Activated CD4-positive, alpha-beta memory T cell treated with anti-CD3 and anti-CD28 coated beads for 36 hours (primary cell): ENCODE data around the gene SINHCAF. TPM values are rescaled to one million over a fixed set of nuclear protein-coding genes. Genes with fewer than 3 reads are reported as not detected.
"Not testable (repeated sequence)": the region's sequence is repeated elsewhere in the genome, so short reads cannot be mapped to it uniquely, and the experiment has no call there.

ENCODE experiments used
- CTCF ChIA-PET: fragments of 350-600 bp; sonication (Branson Sonifier 250); formaldehyde crosslinking; loops from one replicate; lab custom pipeline; 2021; ENCODE audit warnings: antibody characterized with exemption, inconsistent platforms; lab: Charles Lee
- POLR2A ChIA-PET: fragments of 350-600 bp; sonication (Branson Sonifier 250); formaldehyde crosslinking; loops from one replicate; lab custom pipeline; 2021; ENCODE audit warnings: antibody characterized with exemption; lab: Charles Lee
- DNase-seq: peaks from one replicate; pipeline ENCODE4 v3.0.0-alpha.2; 2020
- H3K27ac Mint-ChIP-seq: one replicate; pipeline ENCODE4 v1.8.0; 2021; ENCODE audit warnings: mixed read lengths
- H3K27me3 Mint-ChIP-seq: one replicate; pipeline ENCODE4 v1.8.0; 2021; ENCODE audit warnings: mixed read lengths
- H3K36me3 Mint-ChIP-seq: one replicate; pipeline ENCODE4 v1.8.0; 2021; ENCODE audit warnings: mixed read lengths
- H3K4me1 Mint-ChIP-seq: one replicate; pipeline ENCODE4 v1.8.0; 2021; ENCODE audit warnings: low read depth, mixed read lengths
- H3K4me3 Mint-ChIP-seq: one replicate; pipeline ENCODE4 v1.8.0; 2021; ENCODE audit warnings: mild to moderate bottlenecking, mixed read lengths
- H3K9me3 Mint-ChIP-seq: one replicate; pipeline ENCODE4 v1.8.0; 2021; ENCODE audit warnings: mixed read lengths
- intact Hi-C: fragments of 100-400 bp; cut with micrococcal nuclease; formaldehyde crosslinking; loops from one replicate; pipeline ENCODE4 v1.15.1; 2023
- total RNA-seq, 2 experiments: library from RNA; stranded (reverse); gene quantifications; one replicate each; pipeline ENCODE4 v1.2.3, GENCODE V29; 2021

Gene SINHCAF
- total RNA-seq, 2 experiments from 2014 or later: 181 to 186 TPM

DNA sequence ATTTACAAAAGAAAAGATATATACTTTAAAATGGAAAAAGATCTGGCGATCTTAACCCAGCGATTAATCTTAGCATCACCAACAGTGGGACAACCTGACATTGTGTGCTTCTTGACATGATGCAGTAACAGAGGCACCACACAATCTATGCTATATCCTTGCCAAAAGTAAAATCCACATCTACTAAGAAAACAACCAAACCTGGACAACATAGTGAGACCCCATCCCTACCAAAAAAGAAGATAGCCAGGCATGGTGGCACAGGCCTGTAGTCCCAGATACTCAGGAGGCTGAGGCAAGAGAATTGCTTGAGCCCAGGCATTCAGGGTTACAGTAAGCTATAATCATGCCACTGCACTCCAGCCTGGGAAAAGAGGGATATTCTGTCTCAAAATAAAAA lies 50.5 kb downstream of the SINHCAF start:
- no peaks in the 10 kb centered on the region for H3K27me3 Mint-ChIP-seq
- H3K4me1 Mint-ChIP-seq: no peaks in the 10 kb centered on the region
- H3K4me3 Mint-ChIP-seq: no peak overlapping the region
- intact Hi-C loops: no loop called here
- H3K9me3 Mint-ChIP-seq: no peaks in the 10 kb centered on the region
- H3K27ac Mint-ChIP-seq: no peak overlapping the region
- CTCF ChIA-PET: interaction anchor here (1.7 kb wide), 1 partner anchor 428 kb away, joined by 6 read pairs; no protein-coding TSS in a partner anchor
- no peak for DNase-seq
- H3K36me3 Mint-ChIP-seq: peaks cover 26% of the 10 kb centered on the region
- POLR2A ChIA-PET: no interaction called here

DNA sequence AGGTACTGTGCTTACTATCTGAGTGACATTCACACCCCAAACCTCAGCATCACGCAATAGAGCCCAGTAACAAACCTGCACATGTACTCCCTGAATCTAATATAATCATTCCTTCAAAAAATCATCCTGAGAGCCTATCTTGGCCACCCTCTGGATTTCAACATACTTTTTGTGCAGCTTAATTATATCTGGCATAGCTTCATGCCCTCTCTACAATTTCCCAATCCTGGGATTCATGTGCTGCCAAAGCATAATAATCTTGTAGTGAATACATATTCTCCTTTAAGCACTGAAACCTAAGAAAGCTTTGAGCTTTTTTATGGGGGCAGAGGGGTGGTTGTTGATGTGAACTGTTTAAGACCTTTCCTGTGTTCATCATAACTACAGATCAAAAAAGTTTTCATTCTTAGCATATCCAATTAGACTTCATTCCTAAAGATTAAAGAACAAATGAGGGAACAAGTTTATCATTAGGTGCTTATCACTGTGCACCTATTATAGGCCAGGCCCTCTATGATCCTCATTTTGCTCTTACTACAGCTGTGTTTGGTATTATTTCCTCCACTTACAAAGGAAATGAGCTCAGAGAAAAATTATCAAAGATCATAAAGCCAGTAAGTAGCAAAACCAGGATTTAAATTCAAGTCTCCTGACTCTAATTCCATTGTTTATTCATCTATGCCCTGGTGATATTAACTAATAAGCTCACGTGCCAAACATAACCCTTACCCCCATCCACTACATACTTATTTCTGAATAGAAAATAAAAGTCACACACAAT lies 51.2 kb downstream of the SINHCAF start:
- H3K4me3 Mint-ChIP-seq: no peak overlapping the region
- ChIA-PET POLR2A (no interaction called here), CTCF (interaction anchor here (1.1 to 1.7 kb wide), 2 partner anchors 47 to 427 kb away, joined by 3 to 6 read pairs; no protein-coding TSS in a partner anchor)
- no peak for DNase-seq
- no peaks in the 10 kb centered on the region for H3K27me3 Mint-ChIP-seq
- H3K9me3 Mint-ChIP-seq: no peaks in the 10 kb centered on the region
- peaks cover 21% of the 10 kb centered on the region for H3K36me3 Mint-ChIP-seq
- intact Hi-C loops: no loop called here
- H3K4me1 Mint-ChIP-seq: no peaks in the 10 kb centered on the region
- no peak overlapping the region for H3K27ac Mint-ChIP-seq

DNA sequence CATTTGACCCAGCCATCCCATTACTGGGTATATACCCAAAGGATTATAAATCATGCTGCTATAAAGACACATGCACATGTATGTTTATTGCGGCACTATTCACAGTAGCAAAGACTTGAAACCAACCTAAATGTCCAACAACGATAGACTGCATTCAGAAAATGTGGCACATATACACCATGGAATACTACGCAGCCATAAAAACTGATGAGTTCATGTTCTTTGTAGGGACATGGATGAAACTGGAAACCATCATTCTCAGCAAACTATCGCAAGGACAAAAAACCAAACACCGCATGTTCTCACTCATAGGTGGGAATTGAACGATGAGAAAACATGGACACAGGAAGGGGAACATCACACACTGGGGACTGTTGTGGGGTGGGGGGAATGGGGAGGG lies 52.2 kb downstream of the SINHCAF start:
- DNase-seq, H3K4me1 Mint-ChIP-seq, POLR2A ChIA-PET, H3K9me3 Mint-ChIP-seq, H3K27ac Mint-ChIP-seq, intact Hi-C loops, H3K4me3 Mint-ChIP-seq, H3K27me3 Mint-ChIP-seq: not testable (repeated sequence)
- H3K36me3 Mint-ChIP-seq: peaks cover 20% of the 10 kb centered on the region
- CTCF ChIA-PET: interaction anchor here (1.1 to 3.2 kb wide), 3 partner anchors 33 to 427 kb away, joined by 3 to 24 read pairs (median 6); no protein-coding TSS in a partner anchor

DNA sequence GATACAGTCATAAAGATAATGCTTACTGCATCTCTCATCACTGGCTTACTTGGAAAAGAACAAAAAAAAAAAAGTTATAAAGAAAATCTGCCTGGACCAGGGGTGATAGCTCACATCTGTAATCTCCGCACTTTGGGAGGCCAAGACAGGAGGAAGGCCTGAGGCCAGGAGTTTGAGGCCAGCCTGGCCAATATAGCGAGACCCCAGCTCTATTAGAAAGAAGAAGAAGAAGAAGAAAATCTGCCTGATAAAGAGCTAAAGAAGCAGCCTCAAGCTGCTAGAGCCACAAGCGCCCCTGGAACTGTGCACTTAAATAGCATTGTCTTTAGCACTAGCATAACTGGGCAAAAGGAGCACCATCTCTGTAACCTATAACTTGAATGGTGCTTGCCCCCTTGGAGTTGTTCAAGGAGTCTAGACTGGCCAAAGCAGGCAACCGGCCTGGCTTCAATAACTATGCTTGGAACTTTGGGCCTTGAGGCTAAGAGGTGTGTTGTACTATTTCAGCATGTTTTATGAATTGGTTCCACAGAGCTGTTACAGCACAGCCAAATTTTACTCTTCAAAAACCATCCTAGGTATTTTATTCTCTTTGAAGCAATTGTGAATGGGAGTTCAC lies 53.2 kb downstream of the SINHCAF start:
- no peaks in the 10 kb centered on the region for H3K9me3 Mint-ChIP-seq
- H3K4me3 Mint-ChIP-seq: no peak overlapping the region
- peaks cover 12% of the 10 kb centered on the region for H3K36me3 Mint-ChIP-seq
- no peaks in the 10 kb centered on the region for H3K27me3 Mint-ChIP-seq
- no peak overlapping the region for H3K27ac Mint-ChIP-seq
- H3K4me1 Mint-ChIP-seq: no peaks in the 10 kb centered on the region
- intact Hi-C loops: loop anchor here (1.0 kb wide), 1 partner anchor 421 kb away; no protein-coding TSS in a partner anchor
- POLR2A ChIA-PET: interaction anchor here (0.9 to 1.6 kb wide), 2 partner anchors 49 to 66 kb away, joined by 3 to 4 read pairs; no protein-coding TSS in a partner anchor
- no peak for DNase-seq
- CTCF ChIA-PET: interaction anchor here (0.6 to 3.2 kb wide), 24 partner anchors 10 to 425 kb away, joined by 3 to 44 read pairs (median 10); no protein-coding TSS in a partner anchor

DNA sequence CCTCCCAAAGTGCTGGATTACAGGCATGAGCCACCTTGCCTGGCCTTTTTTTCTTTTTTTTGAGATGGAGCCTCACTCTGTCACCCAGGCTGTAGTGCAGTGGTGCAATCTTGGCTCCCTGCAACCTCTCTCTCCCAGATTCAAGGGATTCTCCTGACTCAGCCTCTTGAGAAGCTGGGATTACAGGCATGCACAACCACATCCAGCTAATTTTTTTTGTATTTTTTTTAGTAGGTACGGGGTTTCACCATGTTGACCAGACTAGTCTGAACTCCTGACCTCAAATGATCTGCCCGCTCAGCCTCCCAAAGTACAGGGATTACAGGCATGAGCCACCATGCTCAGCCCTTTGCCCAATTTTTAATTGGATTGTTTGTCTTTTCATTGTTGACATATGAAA lies 58.0 kb downstream of the SINHCAF start:
- ChIA-PET CTCF (no interaction called here), POLR2A (no interaction called here)
- no peak overlapping the region for H3K27ac Mint-ChIP-seq
- DNase-seq: no peak
- peaks cover 5% of the 10 kb centered on the region for H3K4me1 Mint-ChIP-seq
- H3K36me3 Mint-ChIP-seq: peaks cover 4% of the 10 kb centered on the region
- no peaks in the 10 kb centered on the region for H3K27me3 Mint-ChIP-seq
- H3K9me3 Mint-ChIP-seq: no peaks in the 10 kb centered on the region
- H3K4me3 Mint-ChIP-seq: no peak overlapping the region
- intact Hi-C loops: no loop called here

DNA sequence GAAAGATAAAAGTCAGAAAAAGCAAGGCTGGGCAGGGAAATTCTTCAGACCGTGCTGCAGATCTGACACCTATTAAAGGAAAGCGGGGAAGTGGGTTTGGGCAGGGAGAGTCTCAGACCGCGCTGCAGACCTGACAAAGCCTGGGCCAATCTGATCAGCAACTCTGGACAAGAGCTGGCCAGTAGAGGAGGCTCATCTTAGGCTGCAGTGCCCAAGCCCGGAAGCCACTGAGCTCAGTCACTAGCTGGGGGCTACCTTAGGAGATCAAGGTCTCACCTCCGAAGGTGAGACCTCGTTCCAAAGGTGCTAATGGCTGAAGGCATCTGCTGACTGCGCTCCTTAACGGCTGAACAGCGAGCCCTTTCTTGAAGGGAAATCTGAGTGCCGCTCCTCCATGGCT lies 60.2 kb downstream of the SINHCAF start:
- Mint-ChIP-seq H3K4me3 (no peak overlapping the region), H3K27ac (no peak overlapping the region), H3K36me3 (peaks cover 2% of the 10 kb centered on the region), H3K4me1 (peaks cover 5% of the 10 kb centered on the region), H3K27me3 (no peaks in the 10 kb centered on the region), H3K9me3 (no peaks in the 10 kb centered on the region)
- ChIA-PET POLR2A (no interaction called here), CTCF (interaction anchor here (0.7 to 0.8 kb wide), 3 partner anchors 10 to 443 kb away, joined by 3 read pairs; no protein-coding TSS in a partner anchor)
- intact Hi-C loops: no loop called here
- no peak for DNase-seq

DNA sequence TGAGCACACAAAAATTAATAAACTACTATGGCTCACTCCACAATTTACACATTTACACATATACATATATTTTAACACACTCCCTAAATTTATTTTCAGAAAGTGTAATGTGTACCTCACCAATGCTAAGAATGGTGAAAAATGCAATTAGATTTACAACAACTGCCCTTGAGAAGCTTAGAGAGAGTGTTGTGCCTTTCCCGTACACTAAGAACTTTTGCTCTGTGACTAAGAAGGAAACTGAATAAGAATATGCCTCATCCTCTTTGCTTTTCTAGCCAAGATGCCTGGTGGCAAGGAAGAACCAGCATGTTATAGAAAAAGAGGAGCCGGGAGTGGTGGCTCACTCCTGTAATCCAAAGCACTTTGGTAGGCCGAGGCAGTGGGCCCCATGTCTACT lies 62.3 kb downstream of the SINHCAF start:
- Mint-ChIP-seq H3K4me1 (peaks cover 5% of the 10 kb centered on the region), H3K27ac (no peak overlapping the region), H3K9me3 (no peaks in the 10 kb centered on the region), H3K4me3 (no peak overlapping the region), H3K36me3 (no peaks in the 10 kb centered on the region), H3K27me3 (no peaks in the 10 kb centered on the region)
- intact Hi-C loops: no loop called here
- no peak for DNase-seq
- ChIA-PET CTCF (no interaction called here), POLR2A (no interaction called here)

DNA sequence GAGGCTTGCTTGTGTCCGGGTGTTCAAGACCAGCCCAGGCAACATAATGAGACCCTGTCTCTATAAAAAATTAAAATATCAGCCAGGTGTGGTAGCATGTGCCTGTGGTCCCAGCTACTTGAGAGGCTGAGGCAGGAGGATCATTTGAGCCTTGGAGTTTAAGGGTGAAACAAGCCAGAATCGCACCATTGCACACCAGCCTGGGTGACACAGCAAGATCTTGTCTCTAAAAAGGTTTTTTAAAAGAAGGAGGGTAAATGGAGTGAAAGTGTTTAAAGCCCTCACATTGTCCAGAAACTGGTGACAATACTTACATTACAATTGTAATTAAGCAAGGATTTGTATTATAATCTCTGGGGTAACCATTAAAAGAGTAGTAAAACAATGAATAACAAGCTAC lies 64.2 kb downstream of the SINHCAF start:
- no peaks in the 10 kb centered on the region for H3K9me3 Mint-ChIP-seq
- peaks cover 5% of the 10 kb centered on the region for H3K4me1 Mint-ChIP-seq
- POLR2A ChIA-PET: no interaction called here
- DNase-seq: no peak
- H3K27ac Mint-ChIP-seq: no peak overlapping the region
- intact Hi-C loops: no loop called here
- no peaks in the 10 kb centered on the region for H3K36me3 Mint-ChIP-seq
- no peaks in the 10 kb centered on the region for H3K27me3 Mint-ChIP-seq
- CTCF ChIA-PET: interaction anchor here (1.1 to 5.1 kb wide), 2 partner anchors 10 kb away, joined by 3 to 40 read pairs; no protein-coding TSS in a partner anchor
- no peak overlapping the region for H3K4me3 Mint-ChIP-seq

DNA sequence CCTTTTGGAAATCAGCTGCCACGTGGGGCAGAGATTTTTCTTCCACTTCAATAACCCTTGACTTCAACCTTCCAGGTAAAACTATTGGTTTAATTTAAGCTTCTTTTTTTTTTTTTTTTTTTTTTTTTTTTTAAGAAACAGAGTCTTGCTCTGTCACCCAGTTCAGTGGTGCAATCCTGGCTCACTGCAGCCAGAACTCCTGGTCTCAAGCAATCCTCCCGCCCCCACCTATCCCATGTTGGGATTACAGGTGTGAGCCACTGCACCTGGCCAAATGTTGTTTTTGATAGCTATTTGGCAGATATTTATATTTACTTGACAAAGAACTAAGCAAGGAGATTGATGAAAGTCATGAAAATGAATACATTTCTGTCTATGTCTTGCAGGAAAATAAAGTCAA lies 65.1 kb downstream of the SINHCAF start:
- no peaks in the 10 kb centered on the region for H3K36me3 Mint-ChIP-seq
- intact Hi-C loops: no loop called here
- peaks cover 5% of the 10 kb centered on the region for H3K4me1 Mint-ChIP-seq

DNA sequence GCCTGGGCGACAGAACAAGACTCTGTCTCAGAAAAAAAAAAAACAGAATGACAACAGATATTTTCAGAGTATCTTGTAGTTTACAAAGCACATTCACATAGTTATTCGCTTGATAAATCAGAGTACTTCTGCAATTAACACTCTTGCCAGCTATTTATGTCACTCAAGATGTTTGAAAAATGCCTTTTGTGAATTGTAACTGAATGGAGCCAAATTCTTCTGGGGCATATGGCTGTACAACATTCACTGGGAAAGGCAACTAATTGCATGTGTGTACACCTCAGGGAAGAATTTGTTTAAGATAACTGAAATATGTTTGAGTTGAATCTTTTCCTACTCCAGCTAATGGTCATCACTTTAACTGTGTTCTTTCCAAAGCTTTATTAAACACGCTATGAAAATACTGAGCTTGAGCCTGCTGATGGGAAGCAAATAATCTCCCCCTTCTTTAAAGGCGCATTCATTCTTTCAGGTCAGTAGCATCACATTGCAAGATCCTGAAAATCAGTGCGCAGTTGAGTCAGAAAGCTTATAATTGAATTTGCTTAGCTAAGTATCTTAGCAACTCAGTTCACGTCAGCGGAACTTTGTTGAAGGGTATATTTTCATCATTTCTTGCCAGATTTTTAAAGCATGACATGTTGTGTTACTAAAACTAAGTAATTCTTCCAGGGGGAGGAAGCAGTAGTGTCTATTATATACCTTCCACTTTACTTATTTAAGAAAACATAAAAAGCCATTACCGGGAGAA lies 66.6 kb downstream of the SINHCAF start:
- Mint-ChIP-seq H3K9me3 (no peaks in the 10 kb centered on the region), H3K4me3 (no peak overlapping the region), H3K27ac (no peak overlapping the region), H3K36me3 (no peaks in the 10 kb centered on the region), H3K4me1 (peaks cover 5% of the 10 kb centered on the region), H3K27me3 (no peaks in the 10 kb centered on the region)
- ChIA-PET CTCF (interaction anchor here (0.6 to 5.1 kb wide), 2 partner anchors 13 to 1168 kb away, joined by 3 to 40 read pairs; no protein-coding TSS in a partner anchor), POLR2A (no interaction called here)
- intact Hi-C loops: no loop called here
- DNase-seq: no peak

More for the DNA sequence above, 65.1 kb downstream of the SINHCAF start:
- no peak for DNase-seq
- H3K9me3 Mint-ChIP-seq: no peaks in the 10 kb centered on the region
- ChIA-PET CTCF (interaction anchor here (1.1 to 5.1 kb wide), 2 partner anchors 9 to 11 kb away, joined by 3 to 40 read pairs; no protein-coding TSS in a partner anchor), POLR2A (no interaction called here)
- H3K27ac Mint-ChIP-seq: no peak overlapping the region
- H3K4me3 Mint-ChIP-seq: no peak overlapping the region
- no peaks in the 10 kb centered on the region for H3K27me3 Mint-ChIP-seq

DNA sequence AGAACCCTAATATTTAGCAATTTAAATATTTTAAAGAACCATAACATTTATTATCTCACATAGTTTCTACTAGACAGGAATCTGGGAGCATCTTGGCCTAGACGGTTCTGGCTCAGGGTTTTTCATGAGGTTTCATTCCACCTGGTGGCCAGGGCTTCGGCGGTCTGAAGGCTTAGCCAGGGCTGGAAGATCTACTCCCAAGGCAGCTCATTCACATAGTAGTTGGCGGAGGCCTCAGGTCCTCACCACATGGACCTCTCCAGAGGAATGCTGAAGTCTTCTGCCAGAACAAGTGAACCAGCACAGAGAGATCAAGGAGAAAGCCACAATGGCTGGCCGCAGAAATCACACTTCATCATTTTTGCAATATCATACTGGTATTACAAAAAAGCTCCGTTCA lies 68.2 kb downstream of the SINHCAF start:
- no peak overlapping the region for H3K4me3 Mint-ChIP-seq
- intact Hi-C loops: no loop called here

More for the DNA sequence above, 68.2 kb downstream of the SINHCAF start:
- no peaks in the 10 kb centered on the region for H3K4me1 Mint-ChIP-seq
- POLR2A ChIA-PET: no interaction called here
- H3K27ac Mint-ChIP-seq: no peak overlapping the region
- H3K36me3 Mint-ChIP-seq: no peaks in the 10 kb centered on the region
- H3K27me3 Mint-ChIP-seq: no peaks in the 10 kb centered on the region
- DNase-seq: no peak
- H3K9me3 Mint-ChIP-seq: no peaks in the 10 kb centered on the region
- CTCF ChIA-PET: interaction anchor here (5.1 kb wide), 1 partner anchor 14 kb away, joined by 40 read pairs; no protein-coding TSS in a partner anchor
